K562 (cell line): ENCODE data around the gene TAF1B. TPM values are rescaled to one million over a fixed set of nuclear protein-coding genes. Genes with fewer than 3 reads are reported as not detected.

Experiments used
- ATAC-seq: fragments of 200-7000 bp; cut with Tn5 transposase; 3 replicates; pipeline ENCODE4 v1.9.1; 2020; ENCODE audit warnings: moderate library complexity
- BruUV-seq: library from RNA; stranded (reverse); fragments of 400-500 nt; replicated peaks from 2 replicates; lab custom pipeline; 2021; lab: Mats Ljungman, UMichigan
- CTCF ChIA-PET: fragments of 300-600 bp; formaldehyde crosslinking; extraction: SDS; loops from one replicate; lab custom pipeline; 2021; ENCODE audit warnings: low intra/inter-chr PET ratio; lab: Yijun Ruan, JAX
- POLR2A ChIA-PET: fragments of 300-600, 350-650 bp; sonication (Branson Sonifier 250); formaldehyde crosslinking; extraction: SDS; loops from one replicate; lab custom pipeline; 2021; ENCODE audit warnings: antibody characterized with exemption, inconsistent platforms; lab: Yijun Ruan, JAX
- DNase-seq, 4 experiments: peaks; one replicate each; pipeline versions ENCODE4 v3.0.0 to v3.0.0-alpha.2; 2011 to 2018; ENCODE audit warnings: low spot score in 3 of 4, mixed read lengths in 3 of 4; ENCODE audit errors: extremely low read depth in 1 of 4
- FAIRE-seq: peaks from 2 replicates; lab custom pipeline; 2011; peaks lifted over from hg19 to GRCh38; lab: Jason Lieb, UNC
- H2AFZ ChIP-seq: 2 replicates; pipeline ENCODE4 v1.6.0; 2011; ENCODE audit warnings: low read depth, low read length, control low read depth, inconsistent platforms
- H3K27ac ChIP-seq: fragments of 200-600 bp; 3 replicates; pipeline ENCODE4 v1.8.0; 2011; ENCODE audit warnings: low read depth, mild to moderate bottlenecking, control low read depth, inconsistent platforms, low read length, moderate library complexity, mixed read lengths; ENCODE audit errors: extremely low read depth
- H3K27me3 ChIP-seq, 2 experiments: fragments of 300-600 bp in 1 of 2; 2 replicates in 1 of 2; 3 replicates in 1 of 2; pipeline versions ENCODE4 v1.6.0 to v1.8.0; 2011; ENCODE audit warnings: inconsistent platforms in 2 of 2, low read length in 2 of 2, mild to moderate bottlenecking in 1 of 2, mixed read lengths in 1 of 2, moderate library complexity in 1 of 2; ENCODE audit not compliant: control insufficient read depth in 2 of 2, insufficient read depth in 2 of 2
- H3K36me3 ChIP-seq: fragments of 300-600 bp; 3 replicates; pipeline ENCODE4 v1.8.0; 2011; ENCODE audit warnings: mild to moderate bottlenecking, low read length, inconsistent platforms; ENCODE audit not compliant: control insufficient read depth, insufficient read depth
- H3K4me1 ChIP-seq, 2 experiments: fragments of 200-600 bp in 1 of 2; replicated peaks in 1 of 2; 2 replicates in 1 of 2; 3 replicates in 1 of 2; pipeline versions ENCODE4 v1.5.1 to v1.8.0; 2011; ENCODE audit warnings: inconsistent platforms in 2 of 2, low read length in 2 of 2, mild to moderate bottlenecking in 1 of 2, mixed read lengths in 1 of 2, moderate library complexity in 1 of 2; ENCODE audit not compliant: control insufficient read depth in 2 of 2, insufficient read depth in 2 of 2
- H3K4me2 ChIP-seq: 2 replicates; pipeline ENCODE4 v1.6.1; 2011; ENCODE audit warnings: low read length, control low read depth, inconsistent platforms, mixed read lengths; ENCODE audit not compliant: insufficient read depth
- H3K4me3 ChIP-seq: fragments of 200-600 bp; sonication (generic), shearing (Covaris generic); 2 replicates; pipeline ENCODE4 v1.5.1; 2016; ENCODE audit warnings: control low read depth, inconsistent platforms
- H3K79me2 ChIP-seq: fragments of 200-600 bp; 3 replicates; pipeline ENCODE4 v1.8.0; 2011; ENCODE audit warnings: low read length, inconsistent platforms; ENCODE audit not compliant: control insufficient read depth, insufficient read depth
- H3K9ac ChIP-seq, 2 experiments: 2 replicates each; pipeline versions ENCODE4 v1.6.0 to v1.6.1; 2011; ENCODE audit warnings: low read depth in 2 of 2, low read length in 2 of 2, control low read depth in 1 of 2, inconsistent platforms in 1 of 2, mild to moderate bottlenecking in 1 of 2, mixed read lengths in 1 of 2; ENCODE audit not compliant: insufficient read depth in 1 of 2
- H3K9me1 ChIP-seq: one replicate; pipeline ENCODE4 v1.6.0; 2011; ENCODE audit warnings: inconsistent platforms, mild to moderate bottlenecking, low read length, moderate library complexity; ENCODE audit not compliant: control insufficient read depth, insufficient read depth
- H3K9me3 ChIP-seq: replicated peaks from 2 replicates; pipeline ENCODE4 v1.5.1; 2011; ENCODE audit warnings: low read depth, low read length, inconsistent platforms; ENCODE audit not compliant: control insufficient read depth, insufficient read depth
- H4K20me1 ChIP-seq: replicated peaks from 2 replicates; pipeline ENCODE4 v1.6.1; 2011; ENCODE audit warnings: low read length, inconsistent platforms, mixed read lengths; ENCODE audit not compliant: control insufficient read depth, insufficient read depth
- CBX5 ChIP-seq: IDR thresholded peaks from 2 replicates; pipeline ENCODE4 v1.6.1; 2014; ENCODE audit warnings: low read depth, borderline replicate concordance
- E2F8 ChIP-seq: fragments of 450-650 bp; IDR thresholded peaks from 2 replicates; pipeline ENCODE4 v1.7.1; 2018; ENCODE audit warnings: mild to moderate bottlenecking, low read depth; ENCODE audit not compliant: partially characterized antibody
- JUN ChIP-seq, 2 experiments: sonication (generic) in 1 of 2; formaldehyde crosslinking in 1 of 2; IDR thresholded peaks; 2 replicates each; pipeline versions ENCODE4 v1.6.1 to v1.8.0; 2012 to 2022; ENCODE audit warnings: borderline replicate concordance in 2 of 2, mild to moderate bottlenecking in 2 of 2, improper control_type of control experiment in 1 of 2, low read depth in 1 of 2, low read length in 1 of 2, missing genetic modification reagents in 1 of 2
- MTA3 ChIP-seq: fragments of 450-650 bp; formaldehyde crosslinking; IDR thresholded peaks from 2 replicates; pipeline ENCODE4 v1.6.1; 2017; ENCODE audit warnings: mild to moderate bottlenecking, borderline replicate concordance
- SMAD2 ChIP-seq: fragments of 150-350 bp; IDR thresholded peaks from 2 replicates; pipeline ENCODE4 v1.6.1; 2014; ENCODE audit warnings: low read depth, mild to moderate bottlenecking, low read length
- SPI1 ChIP-seq: IDR thresholded peaks from 2 replicates; pipeline ENCODE4 v1.6.1; 2011; ENCODE audit warnings: low read depth, low read length, control low read depth, borderline replicate concordance
- TFAM ChIP-seq: fragments of 250-450 bp; sonication (Bioruptor Pico); conservative IDR thresholded peaks from 2 replicates; pipeline ENCODE4 v1.5.0; 2021; ENCODE audit warnings: mild to moderate bottlenecking, moderate library complexity
- ZFP30 ChIP-seq: fragments of 250-450 bp; sonication (Bioruptor Pico); IDR thresholded peaks from 2 replicates; pipeline ENCODE4 v1.8.0; 2022; ENCODE audit warnings: moderate library complexity, mild to moderate bottlenecking, inconsistent platforms, borderline replicate concordance
- ZNF695 ChIP-seq: fragments of 450-650 bp; formaldehyde crosslinking; IDR thresholded peaks from 2 replicates; pipeline ENCODE4 v1.4.0; 2020; ENCODE audit warnings: mild to moderate bottlenecking, moderate library complexity
- WGBS: fragments of 100-300 bp; shearing (Covaris generic); methylation state at CpG from one replicate; pipeline ENCODE4 v1.1.6; 2016; ENCODE audit warnings: low coverage, mixed read lengths; ENCODE audit not compliant: insufficient coverage; ENCODE audit errors: missing lambda C conversion rate; 5-methylcytosine and 5-hydroxymethylcytosine counted together
- in situ Hi-C: fragments of 300-500 bp; cut with MboI; formaldehyde crosslinking; loops from 4 replicates; pipeline ENCODE4 v1.15.0; 2018; ENCODE audit warnings: inconsistent platforms, mixed read lengths
- intact Hi-C: fragments of 100-400 bp; cut with micrococcal nuclease; formaldehyde crosslinking; loops from 2 replicates; pipeline ENCODE4 v1.14.2; 2022
- polyA plus RNA-seq, 8 experiments: library from polyadenylated mRNA; depleted of rRNA in 4 of 8; stranded (reverse) in 5 of 8; unstranded in 3 of 8; fragments of >200 nt; fragmentation: Nextera tagmentation in 2 of 8; fragmentation: Illumina TruSeq in 1 of 8; extraction: Ambion mirVana in 2 of 8; extraction: Trizol in 1 of 8; gene quantifications; 2 replicates each; pipeline versions ENCODE4 v1.2.1 to v1.2.3, GENCODE V29; 2011 to 2014; ENCODE audit warnings: inconsistent platforms in 1 of 8, missing spikeins in 1 of 8
- total RNA-seq, 7 experiments: library from RNA; depleted of rRNA in 6 of 7; stranded (reverse); fragments of >200 nt in 6 of 7; fragmentation: Illumina TruSeq in 2 of 7; extraction: Trizol in 2 of 7; gene quantifications; 2 replicates each; pipeline versions ENCODE4 v1.2.1 to v1.2.3, GENCODE V29; 2011 to 2021; ENCODE audit warnings: low replicate concordance in 1 of 7

Gene TAF1B
- total and polyA plus RNA-seq, 9 of the 15 experiments (the other 6 are each of a cell fraction or from before 2014, with no cell fraction given), result 8.8 to 25.1 (median 17.3) TPM

GRCh38 chr2:9807555-9808305 is 35.5 kb upstream of the TAF1B start:
- Histone ChIP-seq H3K9me1 (no peaks in the 10 kb centered on the region), H3K4me2 (no peak overlapping the region), H2AFZ (no peak overlapping the region), H3K9me3 (no peaks in the 10 kb centered on the region), H3K4me1 (peaks cover 8 to 26% of the 10 kb centered on the region in 2 experiments; a peak in 4 of 5 replicates), H3K9ac (no peak overlapping the region), H3K27ac (no peak overlapping the region), H3K4me3 (no peak overlapping the region), H3K36me3 (no peaks in the 10 kb centered on the region), H4K20me1 (no peaks in the 10 kb centered on the region), H3K79me2 (no peaks in the 10 kb centered on the region), H3K27me3 (no peaks in the 10 kb centered on the region; a peak in 1 of 5 replicates)
- in situ Hi-C loops, result loop anchor here (25.0 kb wide), 1 partner anchor 855 kb away; no protein-coding TSS in a partner anchor
- TF ChIP-seq TFAM (CRISPR knock-in tag), result no peak
- TF ChIP-seq ZNF695, result no peak
- no peak for TF ChIP-seq SMAD2
- no peak for TF ChIP-seq MTA3
- no peak for TF ChIP-seq JUN (IDR thresholded peaks at IDR 0.05; ENCODE audit: borderline replicate concordance, low read depth, low read length)
- TF ChIP-seq JUN (CRISPR knock-in tag; IDR thresholded peaks at IDR 0.05; ENCODE audit: borderline replicate concordance), result no peak
- no peak for TF ChIP-seq E2F8
- TF ChIP-seq SPI1, result no peak
- TF ChIP-seq ZFP30 (CRISPR knock-in tag), result no peak
- TF ChIP-seq CBX5, result no peak
- POLR2A ChIA-PET, result interaction anchor here (0.6 to 0.7 kb wide), 2 partner anchors 120 to 134 kb away, joined by 3 to 5 read pairs; no protein-coding TSS in a partner anchor
- WGBS, result 47% methylated on average over 12 of the region's 13 CpGs
- intact Hi-C loops, result loop anchor here (10.0 kb wide), 1 partner anchor 627 kb away; no protein-coding TSS in a partner anchor
- CTCF ChIA-PET, result interaction anchor here (0.6 kb wide), 1 partner anchor 662 kb away, joined by 3 read pairs; no protein-coding TSS in a partner anchor
- ATAC-seq, result no peak
- FAIRE-seq, result no peak
- no TSS peak for BruUV-seq
- DNase-seq, result no peak
